Cardiac muscle cell (in vitro differentiated cells and primary cell): ENCODE results near the gene PRELID3B. TPM values are rescaled to one million over a fixed set of nuclear protein-coding genes. Genes with fewer than 3 reads are reported as not detected.
A peak's percentile ranks its signal among the peaks of the same experiment; 100 is the strongest.

Source experiments
- DNase-seq, 2 donors: peaks; one replicate each; pipeline versions ENCODE4 v3.0.0 to v3.0.0-alpha.2; 2010 to 2017; ENCODE audit warnings: low read depth in 1 of 2, low spot score in 1 of 2
- H3K27ac ChIP-seq: fragments of 200-600 bp; sonication (generic); 2 replicates; pipeline ENCODE4 v1.5.1; 2016
- H3K27me3 ChIP-seq: fragments of 200-600 bp; sonication (generic); 2 replicates; pipeline ENCODE4 v1.6.0; 2016; ENCODE audit warnings: control low read depth
- H3K36me3 ChIP-seq: fragments of 200-600 bp; sonication (generic); 2 replicates; pipeline ENCODE4 v1.5.1; 2016; ENCODE audit warnings: control low read depth
- H3K4me1 ChIP-seq: fragments of 200-600 bp; sonication (generic); 2 replicates; pipeline ENCODE4 v1.8.1; 2017; ENCODE audit warnings: low read depth, mild to moderate bottlenecking, mixed run types
- H3K4me3 ChIP-seq: fragments of 200-600 bp; sonication (generic); 2 replicates; pipeline ENCODE4 v1.5.1; 2016; ENCODE audit warnings: mild to moderate bottlenecking
- H3K9me3 ChIP-seq: fragments of 200-600 bp; sonication (generic); 2 replicates; pipeline ENCODE4 v1.5.1; 2017; ENCODE audit warnings: low read depth, mild to moderate bottlenecking, control low read depth
- polyA plus RNA-seq: library from polyadenylated mRNA; unstranded; fragments of >200 nt; fragmentation: Nextera tagmentation; extraction: Ambion mirVana; gene quantifications from 2 replicates; pipeline ENCODE4 v1.2.1, GENCODE V29; 2016
- total RNA-seq: library from RNA; depleted of rRNA; stranded (reverse); fragments of >200 nt; gene quantifications from 2 replicates; pipeline ENCODE4 v1.2.3, GENCODE V29; 2016
- TF ChIP-seq, protein P1 (sequence below): IDR thresholded peaks from 2 replicates; pipeline ENCODE4 v1.5.1; 2012; ENCODE audit warnings: low read depth, mild to moderate bottlenecking, low read length

The PRELID3B gene
- total RNA-seq (37.6 and 40.9 TPM in 2 replicates), polyA plus RNA-seq (30.0 and 39.5 TPM in 2 replicates)

DNA sequence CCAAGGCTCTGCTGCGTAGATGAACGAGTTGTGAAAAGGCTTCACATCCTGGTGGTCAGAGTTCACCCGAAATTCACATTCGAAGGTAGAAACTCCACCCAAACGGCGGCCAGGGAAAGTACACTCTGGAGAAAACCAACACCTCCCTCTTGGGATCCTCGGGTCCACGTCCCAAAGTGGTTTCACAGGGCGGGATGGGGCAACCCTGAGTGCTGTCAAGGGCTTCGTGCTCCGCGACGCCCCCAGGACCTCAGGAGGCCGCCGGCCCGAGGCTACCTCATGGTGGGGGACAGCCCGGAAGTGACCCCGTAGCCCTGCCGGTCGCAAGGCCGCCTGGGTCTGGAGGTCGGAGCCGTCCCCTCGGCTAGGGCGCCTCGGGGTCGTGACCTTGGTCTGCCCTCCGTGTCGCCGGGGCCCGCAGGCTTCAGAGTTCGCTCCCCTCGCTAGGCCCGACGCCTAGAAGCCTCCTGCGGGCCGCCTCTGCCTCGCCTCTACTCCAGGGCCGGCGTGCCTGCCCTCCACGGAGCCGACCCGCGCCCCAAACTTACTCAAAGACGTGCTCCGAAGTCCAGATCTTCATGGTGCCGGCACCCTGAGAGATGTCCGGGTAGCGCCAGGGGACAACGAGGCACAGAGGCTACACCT is at the start of gene PRELID3B:
Gene PRELID3B, minus strand, starts transcription at position 636 of the 645 bp plus-strand sequence. Its CDS starts 56 bp downstream, at position 580.
- peak in 1 of 2 donors; percentile 24 for DNase-seq
- TF ChIP-seq, protein P1, sequence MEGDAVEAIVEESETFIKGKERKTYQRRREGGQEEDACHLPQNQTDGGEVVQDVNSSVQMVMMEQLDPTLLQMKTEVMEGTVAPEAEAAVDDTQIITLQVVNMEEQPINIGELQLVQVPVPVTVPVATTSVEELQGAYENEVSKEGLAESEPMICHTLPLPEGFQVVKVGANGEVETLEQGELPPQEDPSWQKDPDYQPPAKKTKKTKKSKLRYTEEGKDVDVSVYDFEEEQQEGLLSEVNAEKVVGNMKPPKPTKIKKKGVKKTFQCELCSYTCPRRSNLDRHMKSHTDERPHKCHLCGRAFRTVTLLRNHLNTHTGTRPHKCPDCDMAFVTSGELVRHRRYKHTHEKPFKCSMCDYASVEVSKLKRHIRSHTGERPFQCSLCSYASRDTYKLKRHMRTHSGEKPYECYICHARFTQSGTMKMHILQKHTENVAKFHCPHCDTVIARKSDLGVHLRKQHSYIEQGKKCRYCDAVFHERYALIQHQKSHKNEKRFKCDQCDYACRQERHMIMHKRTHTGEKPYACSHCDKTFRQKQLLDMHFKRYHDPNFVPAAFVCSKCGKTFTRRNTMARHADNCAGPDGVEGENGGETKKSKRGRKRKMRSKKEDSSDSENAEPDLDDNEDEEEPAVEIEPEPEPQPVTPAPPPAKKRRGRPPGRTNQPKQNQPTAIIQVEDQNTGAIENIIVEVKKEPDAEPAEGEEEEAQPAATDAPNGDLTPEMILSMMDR: no peak
- Histone ChIP-seq H3K36me3 (peaks cover 9% of the 10 kb centered on the region), H3K9me3 (no peaks in the 10 kb centered on the region), H3K4me1 (no peaks in the 10 kb centered on the region), H3K27ac (peak within 1 kb of the TSS; percentile 28), H3K27me3 (no peaks in the 10 kb centered on the region), H3K4me3 (peak within 1 kb of the TSS; percentile 58)

DNA sequence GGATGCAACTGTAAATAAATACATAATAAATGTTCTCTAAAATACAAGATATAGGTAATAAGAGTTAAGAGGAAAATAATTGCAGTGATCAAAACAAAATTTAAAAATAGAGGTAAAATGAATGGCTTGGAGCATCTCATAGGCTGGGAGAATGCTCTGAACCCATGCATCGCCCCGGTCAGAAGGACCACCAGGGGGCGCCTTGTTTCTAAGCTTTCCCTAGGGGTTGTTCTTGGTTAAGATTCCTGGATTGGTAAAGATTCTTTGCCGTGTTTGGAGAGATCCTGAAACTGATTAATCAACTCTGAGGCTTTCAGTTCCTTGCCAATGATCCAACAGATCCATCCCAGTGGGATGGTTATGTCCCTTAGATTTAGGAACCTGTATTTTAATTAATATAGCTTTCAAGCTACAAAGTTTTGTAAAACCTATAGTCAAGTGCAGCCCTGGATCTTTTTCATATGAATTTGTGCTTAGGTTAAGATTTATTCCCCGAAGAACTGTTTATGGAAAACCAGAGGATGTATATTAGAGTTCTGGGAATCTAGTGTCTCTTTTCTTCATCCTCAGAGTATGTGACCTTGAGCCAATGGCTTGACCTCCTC is 45.3 kb upstream of the PRELID3B start:
- no peaks in the 10 kb centered on the region for H3K36me3 ChIP-seq

DNA sequence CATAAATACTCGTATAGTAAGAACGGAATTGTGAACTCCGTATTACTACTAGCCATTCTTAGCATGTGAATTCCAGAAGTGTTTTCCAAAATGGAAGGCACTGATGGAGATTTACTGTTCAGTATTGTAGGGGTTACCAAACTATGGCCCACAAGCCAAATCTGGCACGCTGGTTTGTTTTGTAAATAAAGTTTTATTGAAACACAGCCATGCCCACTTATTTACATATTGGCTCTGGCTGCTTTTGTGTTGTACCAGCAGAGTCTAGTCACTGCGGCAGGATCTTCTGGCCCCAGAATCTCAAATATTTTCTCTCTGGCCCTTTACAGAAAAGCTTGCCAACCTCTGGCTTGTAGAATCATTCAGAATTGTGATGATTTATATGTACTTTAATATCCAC is 44.3 kb upstream of the PRELID3B start:
- no peaks in the 10 kb centered on the region for H3K4me1 ChIP-seq
- no peak overlapping the region for H3K4me3 ChIP-seq
- H3K27me3 ChIP-seq: no peaks in the 10 kb centered on the region
- TF ChIP-seq, protein P1: no peak
- H3K36me3 ChIP-seq: no peaks in the 10 kb centered on the region
- no peaks in the 10 kb centered on the region for H3K9me3 ChIP-seq
- no peak for DNase-seq
- H3K27ac ChIP-seq: no peak overlapping the region

More for the DNA sequence above, 45.3 kb upstream of the PRELID3B start:
- Histone ChIP-seq H3K9me3 (no peaks in the 10 kb centered on the region), H3K27ac (no peak overlapping the region), H3K4me1 (no peaks in the 10 kb centered on the region), H3K4me3 (no peak overlapping the region), H3K27me3 (no peaks in the 10 kb centered on the region)
- DNase-seq: peak; percentile 70 to 78
- TF ChIP-seq, protein P1: peak; percentile 96

DNA sequence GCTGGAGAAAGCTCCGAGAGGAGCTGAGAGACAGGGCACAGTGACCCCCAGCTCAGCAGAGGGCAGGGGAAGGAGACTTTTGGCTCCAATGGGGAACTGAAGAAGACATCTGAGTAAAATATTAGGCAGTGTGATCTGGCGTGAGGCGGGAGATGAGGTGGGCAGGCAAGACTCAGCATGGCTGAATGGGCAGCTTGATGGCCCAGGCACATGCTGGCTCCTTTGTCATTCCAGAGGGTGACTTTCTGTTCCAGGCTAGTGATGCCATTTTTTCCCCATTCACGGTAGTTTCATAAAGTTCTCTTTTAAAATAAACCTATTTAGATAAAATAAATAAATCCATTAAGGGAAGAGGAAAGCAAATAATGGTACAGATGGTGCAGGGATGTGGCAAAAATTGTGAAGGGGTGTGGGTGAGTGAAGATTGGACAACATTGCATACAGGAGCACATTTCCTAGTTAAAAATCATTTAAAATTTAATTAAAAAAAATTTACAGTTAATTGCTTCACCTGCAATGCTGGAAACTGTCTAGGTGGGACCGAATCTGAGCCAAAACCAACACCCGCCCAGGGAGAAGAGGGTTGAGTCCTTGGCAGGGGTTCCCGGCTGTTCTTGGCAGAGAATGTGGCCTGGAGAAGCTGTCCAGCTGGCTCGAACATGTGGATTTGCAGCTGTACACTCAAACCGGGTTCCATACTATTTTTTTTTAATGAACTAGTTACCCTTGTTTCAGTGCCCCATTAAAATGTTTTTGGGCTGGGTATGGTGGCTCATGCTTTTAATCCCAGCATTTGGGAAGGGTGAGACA is 41.7 kb upstream of the PRELID3B start:
- no peaks in the 10 kb centered on the region for H3K4me1 ChIP-seq
- no peak overlapping the region for H3K27ac ChIP-seq
- H3K27me3 ChIP-seq: no peaks in the 10 kb centered on the region
- no peaks in the 10 kb centered on the region for H3K36me3 ChIP-seq
- H3K4me3 ChIP-seq: no peak overlapping the region
- DNase-seq: no peak
- no peaks in the 10 kb centered on the region for H3K9me3 ChIP-seq
- TF ChIP-seq, protein P1: no peak

DNA sequence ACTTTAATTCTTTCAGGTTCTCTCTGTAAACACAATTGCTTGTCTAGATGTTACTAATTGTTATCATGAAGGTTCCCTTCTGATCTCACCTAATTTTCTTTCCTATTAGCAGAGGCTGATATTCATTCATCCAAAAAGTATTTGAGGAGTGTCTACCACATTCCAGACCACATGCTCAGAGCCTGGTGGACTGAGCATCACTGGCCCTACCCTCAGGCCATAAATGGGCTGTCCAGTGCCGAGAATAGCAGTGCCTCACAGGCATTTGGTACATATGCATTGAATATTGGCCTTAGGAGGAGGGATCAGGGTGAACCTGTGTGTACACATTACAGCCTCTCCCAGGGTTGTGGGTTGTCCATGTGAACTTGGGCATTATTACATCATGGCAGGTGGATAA is 40.4 kb upstream of the PRELID3B start:
- no peak overlapping the region for H3K27ac ChIP-seq
- no peaks in the 10 kb centered on the region for H3K9me3 ChIP-seq
- no peaks in the 10 kb centered on the region for H3K4me1 ChIP-seq
- H3K4me3 ChIP-seq: no peak overlapping the region
- DNase-seq: no peak
- no peaks in the 10 kb centered on the region for H3K36me3 ChIP-seq
- H3K27me3 ChIP-seq: no peaks in the 10 kb centered on the region
- TF ChIP-seq, protein P1: no peak
